ENCODE results near the gene C2CD4A. TPM values are rescaled to one million over a fixed set of nuclear protein-coding genes. Genes with fewer than 3 reads are reported as not detected.

C2CD4A gene
- total and polyA plus RNA-seq, 10 of the 15 experiments (the other 5 are each of a cell fraction or from before 2014, with no cell fraction given) = not detected

GRCh38 chr15:62103431-62103830 lies 36.7 kb downstream of the C2CD4A start:
- ATAC-seq = no peak
- TF ChIP-seq ZNF274 (IDR thresholded peaks at IDR 0.05; ENCODE audit: insufficient read depth, insufficient read length) (no peak), RFX5 (IDR thresholded peaks at IDR 0.05; ENCODE audit: low read depth, low read length) (no peak)
- no peaks in the 10 kb centered on the region for H3K9me3 ChIP-seq (replicated peaks; ENCODE audit: control insufficient read depth, insufficient read depth, low read length)
- ChIA-PET SMC1A (ENCODE audit: uncharacterized antibody, unreplicated experiment) (interaction anchor here (0.7 kb wide), 1 partner anchor 28 kb away, joined by 3 read pairs; no protein-coding TSS in a partner anchor), CTCF (no interaction called here), POLR2A (no interaction called here), RAD21 (ENCODE audit: unreplicated experiment) (no interaction called here)
- H3K9ac ChIP-seq (ENCODE audit: control insufficient read depth, insufficient read depth, low read length) = no peak overlapping the region
- BruUV-seq (replicated peaks) = no TSS peak
- no peak overlapping the region for H3K4me3 ChIP-seq
- intact Hi-C loops (cut with micrococcal nuclease; ENCODE audit: unreplicated experiment) = no loop called here
- H3K4me2 ChIP-seq (ENCODE audit: control insufficient read depth, insufficient read depth) = no peak overlapping the region
- FAIRE-seq = no peak
- H4K20me1 ChIP-seq (ENCODE audit: control insufficient read depth, insufficient read depth) = no peaks in the 10 kb centered on the region
- H3K27me3 ChIP-seq (replicated peaks in 1 of 2; ENCODE audit: control insufficient read depth in 2 of 2, insufficient read depth in 2 of 2, low read length in 1 of 2) = no peaks in the 10 kb centered on the region; a peak in 1 of 4 replicates
- DNase-seq (ENCODE audit: low read depth, low spot score) = no peak
- H3K79me2 ChIP-seq (ENCODE audit: control insufficient read depth, insufficient read depth, low read length) = no peaks in the 10 kb centered on the region
- no peaks in the 10 kb centered on the region for H3K36me3 ChIP-seq (ENCODE audit: control insufficient read depth in 2 of 2, insufficient read depth in 2 of 2, low read length in 1 of 2)
- in situ Hi-C loops (cut with MboI) = no loop called here
- H3K4me1 ChIP-seq (ENCODE audit: control insufficient read depth, insufficient read depth, low read length) = no peaks in the 10 kb centered on the region
- H3K27ac ChIP-seq (ENCODE audit: control insufficient read depth, insufficient read depth) = no peak overlapping the region
- no peak overlapping the region for H2AFZ ChIP-seq (ENCODE audit: control insufficient read depth, low read depth, low read length)
- WGBS (ENCODE audit: insufficient coverage, insufficient replicate concordance, low lambda C conversion rate, missing lambda C conversion rate) = 38% methylated on average over 7 of the region's 7 CpGs

DNA sequence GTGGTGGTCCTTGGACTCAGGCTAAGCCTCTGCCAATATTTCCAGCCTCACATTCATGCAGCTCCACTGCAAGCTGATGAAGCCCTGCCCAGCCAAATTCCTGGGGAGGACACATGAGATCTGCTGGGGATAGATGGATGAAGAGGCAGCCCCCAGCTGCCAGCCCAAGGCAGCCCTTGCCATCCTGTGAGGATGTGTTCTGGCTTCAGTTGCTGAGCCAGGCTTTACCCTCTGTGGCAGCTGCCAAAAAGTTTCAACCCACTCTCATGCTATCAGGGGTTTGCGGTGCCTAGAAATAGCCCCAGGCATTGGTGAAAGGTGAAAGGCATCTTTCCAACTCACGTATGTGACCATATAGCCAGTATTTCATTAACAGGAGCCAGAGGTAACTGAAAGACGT lies 37.6 kb downstream of the C2CD4A start:
- ChIA-PET CTCF (interaction anchor here (0.6 kb wide), 1 partner anchor 53 kb away, joined by 3 read pairs; no protein-coding TSS in a partner anchor), RAD21 (ENCODE audit: unreplicated experiment) (no interaction called here), SMC1A (ENCODE audit: uncharacterized antibody, unreplicated experiment) (no interaction called here), POLR2A (no interaction called here)
- TF ChIP-seq ESRRA (IDR thresholded peaks at IDR 0.05; ENCODE audit: low read length) = no peak
- Histone ChIP-seq H3K36me3 (ENCODE audit: control insufficient read depth in 2 of 2, insufficient read depth in 2 of 2, low read length in 1 of 2) (no peaks in the 10 kb centered on the region), H3K4me3 (no peak overlapping the region), H3K9me3 (replicated peaks; ENCODE audit: control insufficient read depth, insufficient read depth, low read length) (no peaks in the 10 kb centered on the region), H3K4me1 (ENCODE audit: control insufficient read depth, insufficient read depth, low read length) (no peaks in the 10 kb centered on the region), H3K79me2 (ENCODE audit: control insufficient read depth, insufficient read depth, low read length) (no peaks in the 10 kb centered on the region), H4K20me1 (ENCODE audit: control insufficient read depth, insufficient read depth) (no peaks in the 10 kb centered on the region), H3K27me3 (replicated peaks in 1 of 2; ENCODE audit: control insufficient read depth in 2 of 2, insufficient read depth in 2 of 2, low read length in 1 of 2) (no peaks in the 10 kb centered on the region; a peak in 1 of 4 replicates), H2AFZ (ENCODE audit: control insufficient read depth, low read depth, low read length) (no peak overlapping the region), H3K4me2 (ENCODE audit: control insufficient read depth, insufficient read depth) (no peak overlapping the region), H3K9ac (ENCODE audit: control insufficient read depth, insufficient read depth, low read length) (no peak overlapping the region), H3K27ac (ENCODE audit: control insufficient read depth, insufficient read depth) (no peak overlapping the region)
- FAIRE-seq = no peak
- intact Hi-C loops (cut with micrococcal nuclease; ENCODE audit: unreplicated experiment) (no loop called here), in situ Hi-C loops (cut with MboI) (no loop called here)
- no peak for DNase-seq (ENCODE audit: low read depth, low spot score)
- BruUV-seq (replicated peaks) = no TSS peak
- no peak for ATAC-seq
- 28% methylated on average over 3 of the region's 3 CpGs for WGBS (ENCODE audit: insufficient coverage, insufficient replicate concordance, low lambda C conversion rate, missing lambda C conversion rate)

Data from GM12878 (cell line).